Stimulated activated CD4-positive, alpha-beta T cell treated with anti-CD3 and anti-CD28 coated beads, Interleukin-4, amount 100 ng/mL, for 1 hour (primary cell): ENCODE measurements around the gene C16orf74.

ENCODE experiments used
- DNase-seq: peaks from one replicate; pipeline ENCODE4 v3.0.0-alpha.2; 2020

Gene C16orf74

DNA sequence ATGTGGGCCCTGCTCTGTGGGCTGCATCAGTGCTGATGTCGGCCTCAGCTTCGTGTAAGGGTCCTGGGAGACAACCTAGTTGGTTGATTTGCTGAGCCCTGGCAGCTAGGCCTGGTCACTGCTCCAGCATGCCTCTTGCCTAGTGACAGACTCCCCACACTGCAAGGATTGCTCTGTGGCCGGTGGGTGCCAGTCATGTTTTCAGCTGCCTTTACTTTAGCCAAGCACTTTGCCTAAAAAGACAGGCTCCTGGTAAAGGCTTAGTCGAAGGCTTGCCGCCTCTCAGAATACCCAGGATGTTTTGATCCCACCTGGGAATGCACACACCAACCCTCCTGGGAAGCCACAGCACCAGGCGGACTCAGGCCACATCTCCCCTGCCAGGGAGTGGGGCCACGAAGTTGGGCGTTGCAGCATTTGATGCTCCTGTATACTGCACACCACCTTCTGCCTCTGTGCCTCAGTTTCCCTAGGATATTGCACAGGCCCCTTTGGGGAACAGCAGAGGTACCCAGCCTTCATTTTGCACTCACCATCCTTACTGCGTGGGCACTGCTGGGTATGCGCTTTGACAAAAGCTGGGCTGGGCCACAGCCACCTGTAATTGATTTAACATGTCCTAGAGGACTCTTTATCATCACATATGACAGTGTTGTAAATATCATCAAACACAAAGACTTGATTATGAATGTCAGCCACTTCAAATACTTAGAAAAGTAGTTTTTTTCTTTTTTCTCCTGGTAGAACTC is 82.0 kb downstream of the C16orf74 start:
- DNase-seq: no peak

GRCh38 chr16:85667841-85668413 is 83.0 kb downstream of the C16orf74 start:
- DNase-seq: no peak

GRCh38 chr16:85667261-85667660 is 83.6 kb downstream of the C16orf74 start:
- DNase-seq: no peak

DNA sequence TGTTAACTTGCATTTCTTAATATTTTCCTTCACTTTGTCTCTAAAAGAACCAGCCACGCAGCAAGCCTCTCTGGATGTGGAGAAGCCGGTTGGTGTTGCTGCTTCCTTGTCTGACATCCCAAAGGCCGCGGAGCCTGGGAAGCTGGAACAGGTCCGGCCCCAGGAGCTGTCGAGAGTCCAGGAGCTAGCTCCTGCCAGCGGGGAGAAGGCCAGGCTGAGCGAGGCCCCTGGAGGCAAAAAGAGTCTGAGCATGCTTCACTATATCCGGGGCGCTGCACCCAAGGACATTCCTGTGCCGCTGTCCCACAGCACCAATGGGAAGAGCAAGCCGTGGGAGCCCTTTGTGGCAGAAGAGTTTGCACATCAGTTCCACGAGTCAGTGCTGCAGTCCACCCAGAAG is 85.0 kb downstream of the C16orf74 start:
- no peak for DNase-seq

- no peak for DNase-seq
These were observed 85.5 kb downstream of the C16orf74 start for GRCh38 chr16:85665373-85665740.

DNA sequence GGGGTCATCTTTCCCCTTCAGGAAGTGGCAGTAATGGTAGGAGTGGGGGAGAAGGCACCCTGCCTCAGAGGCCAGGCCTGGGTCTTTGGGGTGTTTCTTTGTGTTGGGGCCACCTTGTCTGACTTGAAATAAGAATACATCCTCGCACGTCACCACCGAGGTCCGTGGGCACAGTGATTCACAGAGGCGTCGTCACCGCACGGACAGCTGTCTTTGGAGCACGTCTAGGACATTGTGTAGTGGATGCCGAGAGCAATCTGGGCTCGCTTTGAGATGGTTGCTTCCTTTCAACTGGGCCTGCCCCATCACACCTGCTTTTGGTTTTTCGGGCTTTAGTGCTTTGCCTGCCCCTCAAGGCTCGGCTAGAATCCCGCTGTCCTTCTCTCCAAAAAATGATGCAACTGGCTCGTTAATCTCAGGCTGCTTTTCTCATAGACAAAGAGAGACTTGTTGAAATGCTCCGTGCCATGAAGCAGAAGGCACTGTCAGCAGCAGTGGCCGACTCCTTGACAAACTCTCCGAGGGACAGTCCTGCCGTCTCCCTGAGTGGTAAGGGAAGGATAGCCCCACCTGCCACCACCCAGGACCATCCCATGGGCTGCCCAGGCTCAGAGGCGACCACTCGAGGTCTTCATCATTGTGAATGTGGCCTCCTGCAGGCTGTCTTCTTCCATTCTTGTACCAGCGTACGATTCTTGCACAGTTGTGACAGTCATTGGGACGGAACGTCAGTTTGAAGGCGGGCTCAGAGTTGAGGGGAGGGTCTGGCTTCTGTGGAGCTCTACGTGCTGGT is 86.1 kb downstream of the C16orf74 start:
- no peak for DNase-seq

GRCh38 chr16:85663891-85664321 is 87.0 kb downstream of the C16orf74 start:
- no peak for DNase-seq

DNA sequence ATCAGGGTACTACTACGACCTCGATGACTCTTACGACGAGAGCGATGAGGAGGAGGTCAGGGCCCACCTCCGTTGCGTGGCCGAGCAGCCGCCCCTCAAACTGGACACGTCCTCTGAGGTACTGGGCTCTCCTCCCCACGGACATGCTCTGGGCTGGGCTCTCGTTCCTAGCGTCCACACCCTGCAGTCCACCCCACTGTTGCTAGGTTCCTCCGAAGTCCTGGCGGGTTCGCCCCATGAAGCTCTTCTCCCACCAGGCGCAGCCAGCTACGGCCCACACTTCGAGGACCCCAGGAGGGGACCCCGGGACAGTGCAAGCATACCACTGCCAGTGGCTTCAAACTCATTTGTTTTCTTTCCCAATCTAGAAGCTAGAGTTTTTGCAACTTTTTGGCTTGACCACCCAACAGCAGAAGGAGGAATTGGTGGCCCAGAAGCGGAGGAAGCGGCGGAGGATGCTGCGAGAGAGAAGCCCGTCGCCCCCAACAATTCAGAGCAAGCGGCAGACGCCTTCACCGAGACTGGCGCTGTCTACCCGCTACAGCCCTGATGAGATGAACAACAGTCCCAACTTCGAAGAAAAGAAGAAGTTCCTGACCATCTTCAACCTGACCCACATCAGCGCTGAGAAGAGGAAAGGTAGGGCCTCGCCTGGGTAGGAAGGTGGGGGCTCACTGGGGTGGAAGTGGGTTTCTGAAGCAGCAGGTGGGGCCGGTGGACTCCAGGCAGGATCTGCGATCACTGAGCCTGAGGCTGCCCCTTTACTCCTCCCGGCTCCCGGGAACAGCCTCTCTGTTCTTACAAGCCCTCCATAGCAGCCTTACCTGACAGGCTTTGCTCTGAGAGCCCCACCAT is 87.7 kb downstream of the C16orf74 start:
- DNase-seq: no peak

- DNase-seq: no peak
These were observed 88.4 kb downstream of the C16orf74 start for GRCh38 chr16:85662482-85662812.

DNA sequence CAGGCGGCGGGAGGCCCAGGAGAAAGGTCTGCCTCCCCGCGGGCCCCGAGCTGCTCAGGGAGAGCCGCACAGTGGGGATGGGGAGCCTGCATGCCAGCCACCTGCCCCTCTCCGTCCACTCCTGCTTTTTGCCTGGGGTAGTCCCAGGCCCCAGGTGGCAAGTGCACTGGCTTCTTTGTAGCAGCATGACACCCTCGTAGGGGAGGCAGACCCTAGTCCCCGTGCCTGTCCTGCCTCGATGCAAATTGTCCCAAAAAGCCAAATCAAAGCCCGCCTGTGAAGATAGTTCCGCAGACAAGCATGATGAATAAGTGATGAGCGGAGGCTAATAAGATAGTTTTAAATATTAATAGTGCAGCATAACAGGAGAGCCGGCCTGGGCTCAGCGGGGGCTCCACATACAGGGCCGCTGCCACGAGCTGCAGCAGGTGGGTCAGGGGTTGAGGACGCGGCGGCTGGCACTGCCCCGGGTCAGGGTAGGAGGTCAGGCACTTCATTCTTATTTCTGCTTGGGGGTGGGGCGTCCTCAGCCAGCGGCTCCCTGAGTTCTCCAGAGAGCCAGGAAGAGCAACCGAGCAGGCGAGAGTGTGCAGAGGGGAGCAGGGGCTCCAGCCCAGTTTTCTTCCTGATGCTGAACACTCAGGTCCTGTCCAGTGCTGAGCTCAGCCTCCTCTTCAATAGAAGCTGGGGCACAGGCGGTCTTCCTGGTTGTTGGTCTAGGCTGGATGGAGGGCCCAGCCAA is 89.0 kb downstream of the C16orf74 start:
- no peak for DNase-seq

GRCh38 chr16:85660843-85661739 is 89.8 kb downstream of the C16orf74 start:
- no peak for DNase-seq

DNA sequence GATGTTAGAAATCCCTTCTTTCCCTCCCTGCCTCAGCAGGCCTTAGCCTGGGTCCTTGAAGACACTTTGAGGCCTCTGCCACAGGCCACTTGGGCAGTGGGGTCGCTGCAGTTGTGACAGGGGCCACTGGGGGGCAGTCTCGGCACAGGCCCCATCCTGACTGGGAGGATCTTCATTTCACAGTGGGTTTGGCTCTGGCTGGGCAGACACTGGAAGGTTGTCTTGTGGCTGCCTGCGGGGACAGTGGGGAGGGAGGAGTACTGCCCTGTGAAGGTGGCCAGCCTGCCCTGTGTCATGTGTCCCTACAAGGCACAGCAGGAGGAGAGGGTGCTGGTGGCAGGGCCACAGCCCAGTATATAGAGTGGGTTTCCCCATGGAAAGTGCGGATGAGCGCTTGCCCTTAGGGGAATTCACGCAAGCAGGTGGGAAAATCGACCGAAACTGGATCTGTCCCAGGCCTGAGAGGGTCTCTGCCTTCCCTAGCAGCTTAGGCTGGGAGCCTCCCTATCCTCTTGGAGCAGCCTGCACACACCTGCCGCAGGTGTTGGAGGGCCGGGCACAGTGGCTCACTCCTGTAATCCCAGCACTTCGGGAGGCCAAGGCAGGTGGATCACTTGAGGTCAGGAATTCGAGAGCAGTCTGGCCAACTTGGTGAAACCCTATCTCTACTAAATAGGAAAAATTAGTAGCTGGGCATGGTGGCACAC is 90.9 kb downstream of the C16orf74 start:
- peak; percentile 67 for DNase-seq

GRCh38 chr16:85659336-85659735 is 91.6 kb downstream of the C16orf74 start:
- no peak for DNase-seq

- DNase-seq: no peak
These were observed 92.2 kb downstream of the C16orf74 start for GRCh38 chr16:85658504-85659326.

DNA sequence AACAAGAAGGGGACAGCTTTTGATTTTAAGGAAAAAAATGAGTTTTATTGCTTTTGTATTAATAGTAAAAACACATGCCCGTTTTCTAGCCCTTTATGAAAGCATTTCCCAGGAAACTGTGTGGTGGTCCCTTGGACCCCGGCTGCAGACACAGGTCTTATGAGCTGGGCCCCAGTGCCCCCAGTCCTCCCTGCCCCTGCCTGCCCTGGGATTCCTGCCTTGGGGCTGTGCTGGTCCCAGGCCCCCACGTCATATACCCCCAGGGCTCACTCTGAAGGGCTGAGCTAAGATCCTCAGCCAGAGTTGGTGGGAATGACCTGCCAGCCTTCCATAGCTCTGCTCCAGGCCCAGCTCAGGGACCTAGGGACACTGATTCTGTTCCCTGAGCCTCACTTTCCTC is 92.9 kb downstream of the C16orf74 start:
- no peak for DNase-seq
